Bronchial epithelial cell (primary cell): ENCODE data around the gene RERG. TPM values are rescaled to one million over a fixed set of nuclear protein-coding genes. Genes with fewer than 3 reads are reported as not detected.

ENCODE experiments used
- DNase-seq: peaks from one replicate; pipeline ENCODE4 v3.0.0-alpha.2; 2010; ENCODE audit warnings: low read depth
- FAIRE-seq: peaks from 2 replicates; lab custom pipeline; 2011; peaks lifted over from hg19 to GRCh38; lab: Jason Lieb, UNC
- H3K27me3 ChIP-seq: 2 replicates; pipeline ENCODE4 v1.5.1; 2011; ENCODE audit warnings: low read length; ENCODE audit not compliant: control insufficient read depth, insufficient read depth
- H3K36me3 ChIP-seq: 2 replicates; pipeline ENCODE4 v1.5.1; 2011; ENCODE audit warnings: low read length; ENCODE audit not compliant: control insufficient read depth, insufficient read depth
- H3K4me3 ChIP-seq: 2 replicates; pipeline ENCODE4 v1.5.1; 2011; ENCODE audit warnings: mild to moderate bottlenecking, low read depth, low read length, control low read depth
- CTCF ChIP-seq: IDR thresholded peaks from 2 replicates; pipeline ENCODE4 v1.5.1; 2011; ENCODE audit warnings: mild to moderate bottlenecking, moderate library complexity, low read length, control low read depth, inconsistent platforms; ENCODE audit not compliant: insufficient read depth, severe bottlenecking
- total RNA-seq: library from RNA; depleted of rRNA; stranded (reverse); fragments of >200 nt; gene quantifications from 2 replicates; pipeline ENCODE4 v1.2.1, GENCODE V29; 2014

Gene RERG
- total RNA-seq, 1 donor from 2014 or later: 0.53 TPM

GRCh38 chr12:15234508-15234907 is 13.3 kb upstream of the RERG start:
- H3K27me3 ChIP-seq: no peaks in the 10 kb centered on the region
- DNase-seq (no peak), FAIRE-seq (no peak)
- no peak overlapping the region for H3K4me3 ChIP-seq
- no peaks in the 10 kb centered on the region for H3K36me3 ChIP-seq
- no peak for TF ChIP-seq CTCF

GRCh38 chr12:15234011-15234410 is 12.8 kb upstream of the RERG start:
- no peaks in the 10 kb centered on the region for H3K36me3 ChIP-seq
- DNase-seq (no peak), FAIRE-seq (no peak)
- H3K27me3 ChIP-seq: no peaks in the 10 kb centered on the region
- TF ChIP-seq CTCF: no peak
- no peak overlapping the region for H3K4me3 ChIP-seq

GRCh38 chr12:15232959-15233358 is 11.7 kb upstream of the RERG start:
- no peak for DNase-seq

GRCh38 chr12:15231493-15231892 is 10.3 kb upstream of the RERG start:
- Histone ChIP-seq H3K4me3 (no peak overlapping the region), H3K27me3 (no peaks in the 10 kb centered on the region), H3K36me3 (no peaks in the 10 kb centered on the region)
- no peak for TF ChIP-seq CTCF
- no peak for DNase-seq
- no peak for FAIRE-seq

More at GRCh38 chr12:15232959-15233358, 11.7 kb upstream of the RERG start:
- Histone ChIP-seq H3K27me3 (no peaks in the 10 kb centered on the region), H3K4me3 (no peak overlapping the region), H3K36me3 (no peaks in the 10 kb centered on the region)
- FAIRE-seq: no peak
- no peak for TF ChIP-seq CTCF

GRCh38 chr12:15230751-15231150 is 9.5 kb upstream of the RERG start:
- TF ChIP-seq CTCF: no peak
- DNase-seq (no peak), FAIRE-seq (no peak)
- no peaks in the 10 kb centered on the region for H3K36me3 ChIP-seq
- no peaks in the 10 kb centered on the region for H3K27me3 ChIP-seq
- no peak overlapping the region for H3K4me3 ChIP-seq

- no peaks in the 10 kb centered on the region for H3K27me3 ChIP-seq
- no peak for DNase-seq
- no peaks in the 10 kb centered on the region for H3K36me3 ChIP-seq
- no peak overlapping the region for H3K4me3 ChIP-seq
- TF ChIP-seq CTCF: no peak
- no peak for FAIRE-seq
These were observed 8.9 kb upstream of the RERG start for GRCh38 chr12:15230137-15230536.
